Fibroblast of skin of abdomen (primary cell): ENCODE measurements around the gene MOSPD3.
A peak's percentile ranks its signal among the peaks of the same experiment; 100 is the strongest.
"Not testable (repeated sequence)": the region's sequence is repeated elsewhere in the genome, so short reads cannot be mapped to it uniquely, and the experiment has no call there.

Source experiments
- DNase-seq: peaks from one replicate; pipeline ENCODE4 v3.0.0-alpha.2; 2013

MOSPD3 gene

GRCh38 chr7:100626530-100627237 lies 14.3 kb downstream of the MOSPD3 start:
- peak; percentile 85 for DNase-seq

GRCh38 chr7:100627238-100627549 lies 14.9 kb downstream of the MOSPD3 start:
- DNase-seq = no peak

DNA sequence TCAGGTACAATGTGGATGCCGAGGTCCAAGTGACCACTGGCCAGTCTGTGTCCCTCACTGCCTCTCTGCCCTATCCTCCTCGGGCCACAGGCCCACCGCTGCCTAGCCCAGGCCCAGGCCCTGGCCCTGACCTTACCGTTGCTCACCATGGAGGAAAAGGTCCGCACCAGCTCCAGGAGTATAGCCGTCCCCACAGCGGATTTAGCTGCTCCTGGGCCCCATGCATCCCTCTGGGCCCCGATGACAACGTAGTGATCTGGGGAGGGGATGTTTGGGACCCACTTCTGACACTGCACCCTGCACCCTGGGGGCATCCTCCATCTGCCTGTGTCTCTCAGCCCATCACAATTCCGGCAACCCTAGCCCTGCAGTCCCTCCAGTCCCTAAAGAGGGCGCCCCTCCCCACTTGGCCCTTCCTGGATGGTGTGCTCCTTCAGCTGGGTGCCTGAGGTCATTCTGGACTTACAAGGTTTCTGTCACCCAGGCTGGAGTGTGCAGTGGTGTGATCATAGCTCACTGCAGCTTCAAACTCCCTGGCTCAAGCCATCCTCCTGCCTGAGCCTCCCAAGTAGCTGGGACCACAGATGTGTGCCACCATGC lies 16.9 kb downstream of the MOSPD3 start:
- DNase-seq = no peak

DNA sequence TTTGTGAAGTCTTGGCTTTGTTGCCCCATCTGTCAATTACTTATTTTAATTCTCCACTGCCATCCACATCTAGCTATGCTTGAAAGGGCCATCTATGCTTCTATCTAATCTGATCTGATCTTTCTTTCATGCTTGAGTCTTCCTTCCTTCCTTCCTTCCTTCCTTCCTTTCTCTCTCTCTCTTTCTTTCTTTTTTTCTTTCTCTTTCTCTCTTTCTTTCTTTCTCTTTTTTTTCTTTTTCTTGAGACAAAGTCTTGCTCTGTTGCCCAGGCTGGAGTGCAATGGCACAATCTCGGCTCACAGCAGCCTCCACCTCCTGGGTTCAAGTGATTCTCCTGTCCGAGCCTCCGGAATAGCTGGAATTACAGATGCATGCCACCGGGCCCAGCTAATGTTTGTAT lies 17.7 kb downstream of the MOSPD3 start:
- no peak for DNase-seq

GRCh38 chr7:100632951-100633717 lies 20.8 kb downstream of the MOSPD3 start:
- DNase-seq = peak; percentile 32

GRCh38 chr7:100639995-100640516 lies 27.7 kb downstream of the MOSPD3 start:
- no peak for DNase-seq

- no peak for DNase-seq
Measured at GRCh38 chr7:100640517-100641440, 28.4 kb downstream of the MOSPD3 start.

- DNase-seq = no peak
Measured at GRCh38 chr7:100641463-100641859, 29.1 kb downstream of the MOSPD3 start, which contains the start of gene TFR2. TFR2 (minus strand) TSS chr7:100641552; CDS start chr7:100641509, 43 bp downstream.

DNA sequence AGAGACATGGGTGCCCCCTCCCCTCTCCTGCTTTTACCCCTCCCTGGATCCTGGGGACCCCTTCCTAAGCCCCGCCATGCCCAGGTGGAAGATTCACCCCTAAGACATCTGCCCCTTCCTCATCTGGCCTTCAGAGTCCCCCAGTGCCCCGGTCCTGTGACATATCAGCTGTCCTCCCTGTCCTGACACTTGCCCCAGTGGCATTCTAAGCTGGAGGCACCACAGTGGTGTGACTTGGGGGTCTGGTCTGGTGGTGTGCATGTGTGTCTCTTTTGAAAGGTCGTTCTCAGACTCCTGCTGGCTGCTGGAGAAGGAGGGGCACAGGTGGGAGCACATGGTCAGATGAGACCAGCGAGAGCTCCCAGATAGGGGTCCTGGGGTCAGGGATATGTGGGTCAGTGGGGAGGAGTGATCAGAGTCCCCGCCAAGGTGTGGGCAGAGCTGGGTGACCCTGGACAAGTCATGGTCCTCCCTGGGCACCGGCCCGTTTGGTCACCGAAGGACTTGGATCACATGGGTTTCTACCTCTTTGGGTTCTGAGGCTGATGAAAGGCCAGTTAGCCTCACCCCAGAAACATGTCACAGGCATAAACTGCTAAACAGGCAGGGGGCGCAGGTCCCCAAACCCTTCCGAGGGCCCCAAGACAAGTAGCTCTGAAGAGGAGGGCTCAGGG lies 29.7 kb downstream of the MOSPD3 start:
- DNase-seq = no peak

GRCh38 chr7:100642534-100642907 lies 30.2 kb downstream of the MOSPD3 start:
- no peak for DNase-seq

DNA sequence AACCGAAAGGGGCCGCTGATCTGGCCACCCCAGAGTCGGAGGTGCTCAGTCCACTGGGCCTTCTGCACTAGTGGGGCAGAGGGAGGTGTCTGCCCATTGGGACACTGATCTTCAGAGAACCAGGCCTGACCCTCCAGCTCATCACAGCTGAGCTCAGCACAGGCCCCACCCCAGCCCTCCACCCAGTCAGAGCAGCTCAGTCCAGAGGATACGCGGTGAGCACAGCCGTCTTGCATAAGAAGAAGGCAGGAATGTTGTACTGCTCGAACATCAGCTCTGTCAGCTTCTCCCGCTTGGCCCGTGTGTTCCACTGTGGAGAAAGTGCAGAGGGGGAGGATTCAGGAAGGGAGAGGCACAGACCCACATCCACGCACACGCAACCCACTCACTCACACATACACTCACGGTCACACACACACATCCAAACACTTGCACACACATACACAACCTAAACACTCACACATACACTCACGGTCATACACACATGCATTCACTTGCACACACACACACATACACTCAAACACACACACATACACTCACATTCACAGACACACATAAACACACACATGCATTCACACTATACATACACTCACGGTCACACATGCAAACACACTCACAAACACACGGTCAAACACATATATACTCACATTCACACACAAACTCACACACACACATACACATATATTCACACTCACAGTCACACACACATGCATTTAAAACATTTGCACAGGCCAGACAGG lies 37.7 kb downstream of the MOSPD3 start:
- DNase-seq = no peak

DNA sequence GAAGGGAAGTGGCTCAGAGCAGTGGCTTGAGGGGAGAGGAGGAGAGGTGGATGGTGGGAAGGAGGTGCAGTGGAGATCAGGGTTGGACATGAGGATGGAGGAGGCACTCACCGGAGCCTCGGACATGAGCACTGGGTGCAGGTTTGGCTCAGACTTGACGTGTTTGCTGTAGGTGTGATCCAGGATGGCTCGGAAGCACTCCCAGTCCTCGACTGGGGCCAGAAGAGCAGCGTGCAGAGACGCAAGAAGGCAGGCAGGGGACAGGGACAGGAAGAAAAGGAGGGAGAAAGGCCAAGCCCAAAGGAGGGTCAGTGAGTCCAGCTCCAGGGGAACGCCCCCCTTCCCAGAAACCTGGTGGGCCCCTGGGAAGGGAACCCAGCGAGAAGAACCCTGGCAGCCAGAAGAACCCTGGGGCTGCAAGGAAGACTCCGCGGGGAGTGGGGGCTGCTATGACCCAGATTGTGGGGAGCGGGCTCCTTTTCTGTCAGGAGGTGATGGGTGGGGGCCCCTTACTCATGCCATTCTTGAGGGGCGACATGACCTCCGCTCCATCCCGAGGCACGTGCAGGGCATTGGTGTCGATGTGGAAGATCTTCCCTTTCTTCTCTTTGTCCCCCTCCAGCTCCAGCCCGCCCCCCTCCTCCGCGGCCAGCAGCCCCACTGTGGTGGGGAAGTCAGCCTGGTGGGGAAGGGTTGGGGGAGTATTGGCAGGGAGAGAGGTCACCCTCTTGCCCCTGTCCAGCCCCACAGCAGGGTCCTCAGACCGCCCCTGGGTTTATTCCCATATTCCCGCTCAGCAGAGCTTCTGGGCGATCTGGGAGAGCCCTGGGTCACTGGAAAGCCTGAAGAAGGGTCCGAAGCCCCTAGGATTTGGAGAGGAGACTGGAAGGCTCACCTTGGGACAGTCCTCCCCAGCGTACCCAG lies 42.8 kb downstream of the MOSPD3 start:
- DNase-seq = no peak

DNA sequence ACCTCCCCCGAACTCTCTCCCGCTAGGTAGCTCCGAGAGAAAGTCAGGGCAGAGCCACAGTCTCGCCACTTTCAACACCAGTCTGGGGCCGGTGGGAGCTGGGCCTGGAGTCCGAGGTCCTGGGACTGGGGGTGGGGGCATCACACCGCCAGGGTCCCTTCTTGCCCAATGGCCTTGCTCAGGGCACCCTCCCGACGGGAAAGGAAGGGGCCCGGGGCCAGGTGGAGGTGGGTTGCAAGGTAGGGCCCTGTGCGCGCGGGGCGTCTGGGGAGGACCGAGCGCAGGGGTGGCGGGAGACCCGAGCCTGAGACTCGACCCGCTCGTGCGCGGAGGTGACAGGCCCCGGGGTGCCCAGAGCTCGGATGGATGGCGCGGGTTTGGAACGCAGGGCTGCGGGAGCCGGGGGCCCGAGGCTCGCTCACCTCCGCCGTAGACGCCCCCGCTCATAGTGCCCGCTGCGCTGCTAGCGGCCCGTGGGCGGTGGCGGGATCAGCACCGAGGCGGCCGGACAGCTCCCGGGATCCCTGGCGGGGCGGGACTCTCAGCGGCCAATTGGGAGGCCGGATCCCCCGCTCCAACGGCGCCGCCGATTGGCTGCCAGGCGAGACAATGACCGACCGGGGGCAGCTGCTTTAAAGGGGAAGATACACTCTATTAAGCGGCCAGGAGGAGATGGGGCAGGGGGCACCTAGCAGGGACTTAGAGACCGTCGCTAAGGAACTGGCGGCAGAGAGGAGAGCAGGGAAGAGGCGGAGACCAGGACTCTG lies 43.8 kb downstream of the MOSPD3 start, which contains the start of gene ACTL6B:
ACTL6B (minus strand) TSS at position 541 of the 767 bp plus-strand sequence; CDS start at position 447, 94 bp downstream.
- DNase-seq = peak; percentile 35

- not testable (repeated sequence) for DNase-seq
Measured at GRCh38 chr7:100662194-100662776, 49.9 kb downstream of the MOSPD3 start.
